T-helper 9 cell (primary cell): ENCODE results near the gene WDR72.
"Not testable (repeated sequence)": the region's sequence is repeated elsewhere in the genome, so short reads cannot be mapped to it uniquely, and the experiment has no call there.

ENCODE experiments used
- DNase-seq: peaks from one replicate; pipeline ENCODE4 v3.0.0-alpha.2; 2020

The WDR72 gene

DNA sequence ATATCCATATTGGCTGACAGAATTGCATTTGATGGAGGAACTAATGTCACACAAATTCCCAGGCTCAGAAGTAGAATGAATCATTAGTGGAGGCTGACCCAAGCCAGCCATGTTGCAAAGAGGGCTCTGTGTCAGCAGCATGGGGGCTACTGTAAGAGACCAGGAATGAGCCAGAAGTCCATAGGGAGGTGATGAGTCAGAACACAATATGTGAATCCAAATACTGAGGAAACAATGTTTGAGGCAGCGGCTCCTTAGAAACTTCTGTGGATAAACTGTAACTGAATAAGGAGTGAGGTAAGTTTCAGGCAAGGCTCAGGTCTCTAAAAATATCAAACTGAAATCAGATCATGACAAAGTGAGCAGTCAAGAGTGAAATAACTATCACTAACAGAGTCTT is 170.7 kb downstream of the WDR72 start:
- DNase-seq: no peak

DNA sequence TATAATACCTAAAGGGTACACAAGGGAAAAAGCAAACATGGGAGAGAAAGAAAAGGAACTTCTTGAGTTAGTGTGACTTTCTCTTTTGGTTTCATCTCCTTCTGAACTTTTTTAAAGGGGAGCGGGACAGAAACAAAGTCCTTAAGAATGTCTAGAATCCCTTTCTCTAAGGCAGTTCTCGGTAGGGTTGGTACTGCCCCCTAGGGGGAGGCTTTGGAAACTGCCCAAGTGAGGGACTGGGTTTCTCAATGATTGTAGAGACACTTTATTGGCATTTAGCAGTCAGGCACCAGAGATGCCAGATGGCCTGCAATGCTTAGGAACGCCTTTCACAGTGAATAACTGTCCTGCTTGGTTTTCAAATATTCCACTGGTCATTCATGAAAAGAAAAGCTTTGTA is 172.7 kb downstream of the WDR72 start:
- DNase-seq: no peak

DNA sequence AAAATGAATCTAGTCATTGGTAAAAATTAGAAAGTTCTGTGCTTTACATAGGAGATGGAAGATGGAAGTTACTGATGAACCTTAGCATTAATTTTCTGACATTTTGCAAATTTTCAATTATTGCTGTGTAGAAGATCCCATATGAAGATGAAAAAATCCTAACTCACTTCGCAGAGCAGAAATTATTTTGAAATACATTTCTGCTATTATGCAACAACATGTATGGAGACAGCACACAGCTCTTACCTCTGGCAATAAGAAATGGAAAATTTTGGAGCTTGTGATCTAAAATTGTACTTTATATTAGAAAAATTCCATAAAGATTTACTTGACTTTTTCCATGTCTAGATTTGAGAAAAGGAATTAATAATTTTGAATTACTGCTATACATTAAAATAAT is 177.9 kb downstream of the WDR72 start:
- DNase-seq: no peak

DNA sequence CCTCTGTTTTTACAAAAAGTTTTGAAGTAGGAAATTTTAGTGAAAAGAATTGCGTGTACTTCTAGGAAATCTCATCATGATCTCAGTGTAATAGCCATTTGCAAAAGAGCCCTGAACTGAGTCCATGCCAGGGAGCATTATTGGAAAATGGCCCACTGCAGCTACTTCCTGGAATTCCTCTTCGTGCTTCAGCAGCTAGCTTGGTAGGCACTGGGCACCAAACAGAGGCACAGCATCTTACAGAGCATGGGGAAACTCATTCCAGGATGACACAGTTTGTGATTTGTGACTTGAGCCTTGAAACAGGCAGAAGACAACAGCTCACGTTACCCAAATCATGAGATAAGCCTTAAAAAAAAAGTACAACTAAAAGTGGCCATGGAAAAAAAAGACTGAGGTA is 179.1 kb downstream of the WDR72 start:
- DNase-seq: no peak

DNA sequence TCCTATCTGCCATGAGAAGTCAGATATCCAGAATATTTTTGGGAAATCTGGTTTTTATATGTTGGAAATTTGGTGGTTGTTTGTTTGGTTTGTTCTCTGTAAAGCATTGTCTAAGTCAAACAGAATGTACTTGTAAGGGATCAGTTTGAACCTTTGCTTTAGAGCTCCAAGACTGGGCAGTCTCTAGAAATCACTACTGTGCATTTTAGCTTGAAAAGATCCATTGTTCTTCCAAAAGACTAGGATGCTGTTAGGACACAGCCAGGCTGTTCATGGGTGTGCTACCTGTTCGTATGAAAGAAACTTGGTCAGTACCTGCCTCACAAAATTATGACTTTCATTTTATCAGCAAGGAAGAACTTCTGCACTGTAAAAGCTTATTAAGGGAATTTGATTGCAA is 182.6 kb downstream of the WDR72 start:
- no peak for DNase-seq

DNA sequence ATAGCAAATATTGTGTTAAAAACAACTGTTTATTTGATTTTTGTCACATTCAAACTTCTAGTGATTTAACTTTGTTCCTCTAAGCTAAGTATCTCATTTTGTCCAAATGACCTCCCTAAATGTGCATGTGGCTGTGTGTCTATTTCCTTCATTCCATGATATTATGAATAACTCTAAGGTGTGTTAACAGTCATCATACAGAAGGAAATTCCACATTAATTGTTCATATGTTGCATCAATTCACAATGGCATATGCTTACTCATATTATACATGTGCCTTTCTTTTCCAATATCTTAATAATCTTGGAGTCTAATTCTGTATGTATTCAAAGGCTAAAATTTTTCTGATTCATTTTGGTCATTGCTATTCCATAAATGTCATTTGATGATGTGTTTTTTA is 186.4 kb downstream of the WDR72 start:
- DNase-seq: no peak

DNA sequence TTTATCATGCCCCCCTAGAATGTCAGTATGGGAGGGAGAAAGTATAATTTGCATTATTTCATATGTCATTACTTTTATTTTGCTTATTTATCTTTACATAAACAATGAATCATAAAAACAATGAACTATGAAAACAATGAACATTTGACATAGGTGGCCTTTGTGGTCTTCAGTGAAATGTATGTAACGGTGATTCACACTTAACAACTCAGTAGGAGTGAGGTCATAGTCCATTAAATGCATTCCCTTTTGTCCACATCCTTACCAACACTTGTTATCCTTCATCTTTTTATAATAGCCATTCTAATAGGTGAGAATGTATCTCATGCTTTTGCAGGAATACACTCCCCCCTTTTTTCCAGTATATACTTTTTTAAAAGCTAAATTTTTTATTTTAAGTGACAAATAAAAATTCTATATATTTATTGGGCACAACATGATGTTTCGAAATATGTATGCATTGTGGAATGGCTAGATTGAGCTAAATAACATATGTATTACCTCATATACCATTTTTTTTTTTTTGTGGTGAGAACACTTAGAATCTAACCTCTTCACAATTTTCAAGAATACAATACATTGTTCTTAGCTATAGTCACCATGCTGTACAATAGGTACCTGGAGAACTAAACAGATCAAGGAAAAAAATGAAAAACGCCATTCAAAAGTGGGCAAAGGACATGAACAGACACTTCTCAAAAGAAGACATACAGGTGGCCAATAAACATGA is 189.5 kb downstream of the WDR72 start:
- no peak for DNase-seq

DNA sequence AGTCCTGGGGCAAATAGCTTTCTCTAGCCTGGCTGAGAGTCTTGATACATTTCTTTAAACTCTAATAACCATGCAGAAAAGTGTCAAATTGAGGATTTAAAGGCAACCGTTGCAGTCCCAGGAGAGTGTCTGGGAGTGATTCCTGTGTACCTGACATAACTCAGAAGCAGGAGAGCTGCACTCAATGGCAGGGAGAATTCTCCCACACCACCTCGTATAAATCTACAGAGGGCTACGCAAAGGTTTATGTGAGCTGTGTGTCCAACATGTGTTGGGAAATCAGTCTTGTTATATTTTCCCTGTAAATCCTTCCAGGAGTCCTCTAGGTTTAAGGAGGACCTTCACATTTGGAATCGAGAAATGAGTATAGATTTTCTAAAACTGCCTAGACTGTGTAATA is 192.6 kb downstream of the WDR72 start:
- DNase-seq: no peak

DNA sequence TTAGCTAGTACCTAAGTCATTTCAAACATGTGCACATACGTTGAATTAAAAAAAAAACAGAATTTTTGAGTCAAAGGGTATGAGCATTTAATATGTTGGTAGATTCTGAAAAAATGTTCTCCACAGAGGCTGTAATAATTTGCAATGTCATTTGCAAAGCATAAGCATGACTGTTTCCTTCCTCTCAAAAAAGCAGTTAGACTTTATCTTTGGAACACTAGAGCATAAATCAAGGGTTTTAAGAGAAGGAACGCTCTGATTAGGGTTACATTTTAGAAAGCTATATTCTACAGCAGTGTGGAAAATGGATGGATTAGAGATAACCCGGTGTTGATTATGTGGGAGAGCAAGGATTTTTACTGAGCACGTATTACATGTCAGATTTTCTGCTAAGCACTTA is 193.7 kb downstream of the WDR72 start:
- DNase-seq: no peak

DNA sequence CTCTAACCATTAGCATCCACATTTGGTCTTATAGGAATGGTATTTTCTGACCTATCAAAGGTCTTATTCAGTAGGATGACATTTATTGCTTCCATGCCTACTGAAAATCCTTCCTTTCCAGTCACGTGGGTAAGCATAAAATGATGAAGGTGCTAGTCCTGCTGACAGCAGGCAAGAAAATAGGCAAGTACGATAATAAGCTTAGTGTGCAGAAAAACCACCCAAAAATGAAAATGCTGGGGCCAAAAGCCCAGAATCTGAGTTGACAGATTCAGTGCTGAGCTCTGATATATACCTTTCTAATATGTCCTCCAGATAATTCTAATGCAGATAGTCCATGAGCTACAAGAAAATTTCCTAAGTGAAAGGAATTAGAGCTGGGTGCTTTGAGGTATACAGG is 194.8 kb downstream of the WDR72 start:
- no peak for DNase-seq

DNA sequence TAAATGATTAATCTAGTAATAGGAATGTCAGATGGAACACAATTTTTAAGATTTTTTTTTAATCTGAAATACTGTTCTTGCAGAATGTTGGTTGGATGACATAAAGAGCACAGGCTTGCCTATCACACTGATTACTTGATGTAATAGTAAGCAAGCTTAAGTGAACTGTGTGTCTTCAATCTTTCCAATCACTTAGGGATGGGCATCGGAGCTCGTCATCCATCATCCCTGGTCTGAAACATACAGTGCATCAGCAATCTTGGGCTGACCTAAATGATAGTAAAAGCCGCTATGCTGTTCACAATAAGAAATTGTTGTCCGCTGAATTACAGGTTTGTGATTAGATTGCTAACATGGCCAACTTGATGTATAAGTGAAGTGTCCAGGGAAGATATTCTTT is 195.8 kb downstream of the WDR72 start:
- DNase-seq: no peak

DNA sequence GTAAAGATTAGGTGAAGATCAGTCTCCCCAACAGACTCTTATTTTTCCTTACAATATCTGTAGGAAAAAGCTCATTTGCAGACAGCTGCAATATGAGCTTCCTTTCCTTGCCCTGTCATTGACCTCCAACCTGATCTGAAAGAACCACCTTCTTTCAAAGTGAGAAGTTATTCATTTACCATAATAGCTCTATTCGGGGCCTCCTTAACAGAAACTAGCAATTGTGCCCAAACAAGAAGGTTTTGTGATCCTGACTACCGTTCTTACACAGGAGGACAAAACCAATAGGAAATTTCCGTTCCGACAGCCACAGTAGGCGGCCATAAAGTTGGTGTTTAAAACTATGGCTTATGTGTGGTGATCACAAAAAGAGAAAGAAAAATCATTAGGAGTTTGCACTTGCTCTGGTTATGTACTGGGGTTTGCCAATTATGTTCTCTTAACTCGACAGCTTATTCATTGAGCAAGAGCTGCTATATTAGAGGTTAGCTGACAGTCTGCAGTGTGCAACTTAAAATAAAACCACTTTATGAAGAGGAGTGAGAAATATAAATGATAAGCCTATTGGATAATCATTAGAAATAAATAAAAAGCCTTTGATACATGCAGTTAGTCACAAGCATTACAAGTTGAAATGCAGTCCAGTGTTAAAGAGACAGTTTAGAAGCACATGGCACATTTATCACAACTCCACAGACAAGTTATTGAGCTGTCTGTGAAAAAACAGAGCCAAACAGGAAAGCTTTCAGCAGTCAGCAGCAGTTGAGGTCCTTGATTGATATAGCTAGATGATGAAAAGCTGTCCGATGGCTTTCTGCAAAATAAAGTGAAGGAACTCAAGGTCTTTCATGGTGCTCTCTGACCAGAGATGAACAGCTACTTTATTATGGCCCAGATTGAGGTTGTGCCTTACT is 199.8 kb downstream of the WDR72 start:
- DNase-seq: no peak

DNA sequence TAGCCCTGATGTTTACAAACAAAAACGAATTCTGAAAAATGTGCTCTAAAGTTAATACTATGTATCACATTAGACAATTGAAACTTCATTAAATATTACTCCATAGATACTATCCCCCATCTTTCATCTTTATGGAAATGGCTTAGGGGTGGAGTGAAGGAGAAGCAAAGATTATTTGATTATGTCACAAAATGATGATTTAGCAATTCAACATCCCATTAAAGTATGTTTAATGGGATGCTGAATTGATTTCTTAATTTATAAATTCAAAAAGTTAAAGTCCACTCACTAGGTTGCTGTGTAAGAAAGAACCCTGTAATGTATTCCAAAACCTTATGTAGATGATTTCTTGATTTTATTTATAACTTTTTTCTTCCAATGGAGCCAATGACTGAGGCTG is 201.1 kb downstream of the WDR72 start:
- DNase-seq: no peak

DNA sequence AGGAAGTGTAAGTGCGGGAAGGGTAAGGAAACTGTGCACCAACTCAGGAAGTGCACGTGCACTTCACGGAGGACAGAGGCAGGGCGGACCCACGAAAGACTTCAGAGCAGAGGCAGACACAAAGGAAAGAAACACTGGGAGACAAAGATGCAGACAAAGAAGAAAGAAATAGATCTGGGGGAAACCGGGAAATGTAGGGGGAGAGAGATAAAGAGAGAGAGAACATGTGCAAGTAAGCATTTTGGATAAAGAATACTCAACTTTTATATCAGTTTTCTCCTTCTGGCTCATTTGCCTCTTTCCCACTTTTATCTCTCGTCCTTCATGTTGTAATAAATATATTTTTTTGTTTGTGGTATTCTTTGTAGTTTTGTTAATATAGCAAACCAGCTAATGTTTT is 204.2 kb downstream of the WDR72 start:
- no peak for DNase-seq

DNA sequence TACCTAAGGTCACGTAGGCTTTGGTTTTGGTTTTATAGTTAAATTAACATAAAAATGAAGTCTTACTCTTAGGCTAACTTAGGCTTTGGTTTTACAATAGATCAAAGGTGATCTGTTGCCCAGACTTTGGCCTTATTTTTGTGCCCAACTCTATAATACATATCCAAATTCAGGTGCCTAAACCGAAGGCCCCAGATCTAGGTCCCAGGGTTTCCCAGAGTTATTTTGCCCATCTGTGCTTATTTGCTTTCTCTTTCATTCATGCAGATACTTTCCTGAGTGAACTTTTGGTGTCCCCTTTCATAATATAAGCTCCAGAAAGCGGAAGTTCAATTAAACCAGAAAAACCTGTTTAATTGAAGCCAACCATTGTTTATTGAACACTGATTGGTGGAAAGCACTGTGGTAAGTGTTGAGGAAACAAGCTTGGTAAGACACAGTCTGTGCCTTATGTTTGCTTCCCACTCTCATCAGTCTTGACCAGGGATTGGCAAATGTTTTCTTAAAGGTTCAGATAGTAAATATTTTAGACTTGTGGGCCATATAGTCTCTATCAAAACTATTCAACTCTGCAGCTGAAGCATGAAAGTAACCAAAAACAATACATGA is 209.7 kb downstream of the WDR72 start:
- no peak for DNase-seq

DNA sequence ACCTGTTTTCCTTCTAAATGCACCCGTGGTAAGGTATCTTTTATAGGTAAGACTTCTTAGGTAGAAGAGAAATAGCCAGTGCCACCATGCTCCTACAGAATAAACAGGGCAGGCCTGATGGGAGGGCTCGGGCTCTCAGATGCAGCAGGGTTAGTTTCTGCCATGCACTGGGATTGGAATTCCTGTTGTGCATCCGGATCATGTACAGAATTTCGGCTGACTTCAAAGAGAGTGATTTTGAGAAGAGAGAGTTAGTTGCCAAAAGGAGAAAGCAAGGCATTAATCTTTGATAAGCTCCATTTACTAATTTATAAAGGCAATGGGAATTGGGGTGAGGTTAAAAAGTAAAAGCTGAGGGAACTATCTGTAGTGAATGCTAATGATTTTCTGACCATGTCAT is 211.2 kb downstream of the WDR72 start:
- no peak for DNase-seq

DNA sequence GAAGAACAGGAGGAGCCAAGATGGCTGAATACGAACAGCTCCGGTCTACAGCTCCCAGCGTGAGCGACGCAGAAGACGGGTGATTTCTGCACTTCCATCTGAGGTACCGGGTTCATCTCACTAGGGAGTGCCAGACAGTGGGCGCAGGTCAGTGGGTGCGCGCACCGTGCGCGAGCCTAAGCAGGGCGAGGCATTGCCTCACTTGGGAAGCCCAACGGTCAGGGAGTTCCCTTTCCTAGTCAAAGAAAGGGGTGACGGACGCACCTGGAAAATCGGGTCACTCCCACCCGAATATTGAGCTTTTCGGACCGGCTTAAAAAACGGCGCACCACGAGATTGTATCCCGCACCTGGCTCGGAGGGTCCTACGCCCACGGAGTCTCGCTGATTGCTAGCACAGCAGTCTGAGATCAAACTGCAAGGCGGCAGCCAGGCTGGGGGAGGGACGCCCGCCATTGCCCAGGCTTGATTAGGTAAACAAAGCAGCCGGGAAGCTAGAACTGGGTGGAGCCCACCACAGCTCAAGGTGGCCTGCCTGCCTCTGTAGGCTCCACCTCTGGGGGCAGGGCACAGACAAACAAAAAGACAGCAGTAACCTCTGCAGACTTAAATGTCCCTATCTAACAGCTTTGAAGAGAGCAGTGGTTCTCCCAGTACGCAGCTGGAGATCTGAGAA is 218.7 kb downstream of the WDR72 start:
- not testable (repeated sequence) for DNase-seq

DNA sequence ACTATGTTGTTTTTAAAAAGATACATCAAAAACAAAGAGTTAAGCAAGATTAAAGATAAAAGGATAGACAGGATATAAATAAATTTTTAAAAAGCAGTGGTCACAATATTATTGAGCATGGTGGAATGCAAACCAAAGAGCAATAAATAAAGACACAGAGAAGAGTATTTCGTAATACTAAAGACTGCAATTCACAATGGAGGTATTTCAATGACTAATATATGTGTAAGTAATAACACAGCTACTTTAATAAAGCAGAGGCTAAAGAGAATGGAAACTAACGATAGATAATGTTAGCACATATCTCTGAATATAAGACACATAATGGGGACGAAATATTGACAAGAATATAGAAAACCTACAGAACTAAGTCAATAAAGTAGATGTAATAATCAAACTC is 219.6 kb downstream of the WDR72 start:
- no peak for DNase-seq

DNA sequence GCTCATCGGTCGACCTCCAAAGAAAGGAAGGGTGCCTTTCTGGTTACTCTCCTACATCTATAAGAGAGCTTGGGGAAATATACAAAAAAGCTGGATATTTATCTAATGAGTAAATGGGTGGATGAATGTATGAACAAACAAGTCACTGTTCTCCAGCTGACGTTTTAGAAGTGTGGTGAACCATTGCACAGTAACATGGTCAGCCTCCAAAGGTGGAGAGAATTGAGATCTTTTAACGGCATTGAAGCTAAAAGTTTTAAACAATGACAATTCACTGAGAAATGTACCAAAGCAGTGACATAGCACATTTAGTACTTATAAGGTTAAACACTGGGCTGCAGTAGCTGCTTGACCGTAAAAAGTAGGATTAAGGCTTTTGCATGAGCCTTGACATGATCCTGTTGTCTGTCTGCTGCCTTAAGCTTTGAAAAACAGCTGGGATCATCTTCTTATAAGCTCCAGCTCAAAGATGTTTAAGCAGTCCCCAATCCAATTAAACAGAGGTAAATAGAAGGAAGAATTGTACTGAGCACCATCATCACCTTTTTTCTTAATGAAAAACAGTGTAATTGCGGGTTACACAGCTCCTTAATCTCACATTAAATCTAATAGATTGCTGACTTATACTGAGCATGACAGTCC is 222.9 kb downstream of the WDR72 start:
- DNase-seq: no peak

DNA sequence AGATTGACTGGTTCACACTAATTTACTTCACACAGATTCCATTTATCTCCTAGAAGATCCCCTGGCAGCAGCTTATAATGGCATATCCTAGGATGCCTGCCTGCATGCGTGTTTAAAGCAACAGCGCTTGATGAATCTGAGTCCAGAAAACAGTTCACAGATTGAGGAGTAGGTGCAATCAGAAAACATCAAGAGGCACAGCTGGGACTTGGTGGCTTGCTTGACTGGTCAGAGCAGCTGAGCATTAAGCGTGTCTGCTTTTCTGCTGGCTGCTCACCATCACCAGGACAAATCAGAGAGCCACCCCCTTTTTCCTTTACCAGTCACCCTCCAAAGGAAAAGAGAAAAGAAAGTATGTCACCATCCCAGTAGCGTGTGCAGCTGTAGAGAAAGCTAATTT is 223.6 kb downstream of the WDR72 start:
- DNase-seq: no peak

DNA sequence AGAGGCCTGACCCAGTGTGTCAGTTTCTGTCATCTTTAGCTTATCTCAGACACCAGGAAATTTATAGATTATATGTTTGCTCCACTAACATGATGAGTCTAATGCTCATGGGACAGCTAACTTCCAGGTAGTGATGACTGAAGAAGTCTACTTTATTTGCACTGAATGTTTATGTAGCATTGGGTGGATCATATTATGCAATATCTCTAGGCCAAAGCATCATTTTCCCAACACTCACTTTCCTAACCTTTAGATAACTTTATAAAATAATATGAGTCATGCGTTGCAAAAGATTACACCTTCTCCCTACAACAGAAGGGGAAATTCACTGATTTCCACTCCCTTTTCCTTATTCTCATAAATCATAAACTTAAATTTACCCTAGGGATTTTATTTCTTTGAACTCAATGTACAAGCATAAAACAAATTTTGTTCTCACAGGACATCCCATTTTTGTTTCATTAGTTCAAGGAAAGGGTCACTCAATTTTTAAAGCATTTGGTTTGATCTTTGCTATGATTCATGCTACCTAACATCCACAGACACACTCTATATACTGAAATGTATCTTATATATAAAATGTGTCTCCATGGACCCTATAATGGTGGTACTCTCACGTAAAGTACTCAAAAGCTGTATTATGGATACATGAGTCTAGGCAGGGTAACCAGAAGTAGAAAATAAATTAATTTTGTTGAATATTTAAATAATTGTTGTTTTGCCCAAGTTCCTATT is 225.2 kb downstream of the WDR72 start:
- no peak for DNase-seq

DNA sequence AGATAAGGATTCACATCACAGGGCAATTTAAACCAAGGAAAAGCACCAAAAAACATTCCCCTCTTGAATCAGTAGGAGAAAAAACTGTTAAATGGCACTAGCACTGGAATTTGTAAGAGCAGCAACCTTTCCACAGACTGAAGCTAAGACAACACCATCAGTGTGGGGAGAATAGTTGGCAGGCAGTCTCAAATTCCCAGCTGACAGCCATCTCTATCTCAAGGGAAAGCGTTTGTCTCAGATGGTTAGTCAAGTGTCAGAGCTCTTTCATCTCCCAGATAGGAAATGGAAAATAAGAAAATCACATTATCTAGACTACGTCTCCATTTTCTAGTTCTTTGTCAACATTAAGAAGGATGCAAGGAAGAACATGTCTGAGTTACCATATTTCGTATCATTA is 228.7 kb downstream of the WDR72 start:
- no peak for DNase-seq
